CD4-positive, alpha-beta T cell (primary cell): ENCODE measurements around the gene TIMP3. TPM values are rescaled to one million over a fixed set of nuclear protein-coding genes. Genes with fewer than 3 reads are reported as not detected.

Experiments
- ATAC-seq: fragments of 200-7000 bp; cut with Tn5 transposase; one replicate; pipeline ENCODE4 v1.10.0; 2022; ENCODE audit warnings: mild to moderate bottlenecking; ENCODE audit not compliant: poor library complexity
- CTCF ChIA-PET: fragments of 350-600 bp; sonication (Branson Sonifier 250); formaldehyde crosslinking; loops from one replicate; lab custom pipeline; 2021; ENCODE audit warnings: antibody characterized with exemption, inconsistent platforms; lab: Charles Lee
- POLR2A ChIA-PET: fragments of 350-600 bp; sonication (Branson Sonifier 250); formaldehyde crosslinking; loops from one replicate; lab custom pipeline; 2021; ENCODE audit warnings: antibody characterized with exemption, inconsistent platforms; lab: Charles Lee
- DNase-seq, 14 experiments: peaks; one replicate each; pipeline ENCODE4 v3.0.0-alpha.2; 2013 to 2020; ENCODE audit warnings: mixed read lengths in 2 of 14
- H3K27ac ChIP-seq, 2 donors: one replicate each; pipeline versions ENCODE4 v1.5.1 to v1.7.0; 2013; ENCODE audit warnings: low read length in 2 of 2, low read depth in 1 of 2, mild to moderate bottlenecking in 1 of 2
- H3K27me3 ChIP-seq, 2 experiments: 1 replicate in 1 of 2; 2 replicates in 1 of 2; pipeline versions ENCODE4 v1.6.1 to v1.7.0; 2013; ENCODE audit warnings: low read length in 2 of 2, control low read depth in 1 of 2, mild to moderate bottlenecking in 1 of 2, moderate library complexity in 1 of 2; ENCODE audit not compliant: insufficient read depth in 2 of 2, control insufficient read depth in 1 of 2
- H3K36me3 ChIP-seq: one replicate; pipeline ENCODE4 v1.6.1; 2013; ENCODE audit warnings: low read length, control low read depth; ENCODE audit not compliant: insufficient read depth
- H3K4me1 ChIP-seq: one replicate; pipeline ENCODE4 v1.6.1; 2013; ENCODE audit warnings: low read length, control low read depth; ENCODE audit not compliant: insufficient read depth
- H3K4me3 ChIP-seq: one replicate; pipeline ENCODE4 v1.5.1; 2013; ENCODE audit warnings: mild to moderate bottlenecking, low read length, moderate library complexity
- H3K9me3 ChIP-seq, 2 experiments: 1 replicate in 1 of 2; 2 replicates in 1 of 2; pipeline versions ENCODE4 v1.6.1 to v1.7.0; 2013; ENCODE audit warnings: low read length in 2 of 2, mild to moderate bottlenecking in 2 of 2, control low read depth in 1 of 2, moderate library complexity in 1 of 2; ENCODE audit not compliant: control insufficient read depth in 1 of 2, insufficient read depth in 1 of 2
- H3K27ac Mint-ChIP-seq: one replicate; pipeline ENCODE4 v1.8.0; 2020; ENCODE audit warnings: mixed read lengths
- H3K27me3 Mint-ChIP-seq: one replicate; pipeline ENCODE4 v1.8.0; 2021; ENCODE audit warnings: mixed read lengths
- H3K36me3 Mint-ChIP-seq: one replicate; pipeline ENCODE4 v1.8.0; 2021; ENCODE audit warnings: low read depth, mixed read lengths
- H3K4me1 Mint-ChIP-seq: one replicate; pipeline ENCODE4 v1.8.0; 2021; ENCODE audit warnings: low read depth, mixed read lengths
- H3K4me3 Mint-ChIP-seq: one replicate; pipeline ENCODE4 v1.8.0; 2020; ENCODE audit warnings: mild to moderate bottlenecking, mixed read lengths
- H3K9me3 Mint-ChIP-seq: one replicate; pipeline ENCODE4 v1.8.0; 2020; ENCODE audit warnings: mixed read lengths
- intact Hi-C, 2 experiments: fragments of 100-400 bp; cut with DNase I in 1 of 2; cut with micrococcal nuclease in 1 of 2; formaldehyde crosslinking; loops; one replicate each; pipeline versions ENCODE4 v1.15.1 to v1.9.0; 2023 to 2025; cut with DNase I, micrococcal nuclease
- total RNA-seq, 174 experiments: library from RNA in 2 of 174; stranded (reverse) in 2 of 174; gene quantifications; one replicate each; pipeline ENCODE4 v1.2.3 and lab custom pipeline; 2021 to 2026
- TF ChIP-seq, protein P1 (sequence below): fragments of 200-600 bp; IDR thresholded peaks from one replicate; pipeline ENCODE4 v1.8.0; 2022; ENCODE audit warnings: antibody characterized with exemption, mild to moderate bottlenecking

Gene TIMP3
- total RNA-seq, 2 experiments from 2014 or later = 0.06 TPM; not detected in 1

GRCh38 chr22:32776802-32777201, 24.7 kb upstream of the TIMP3 start:
- Histone ChIP-seq H3K4me3 (no peak overlapping the region), H3K36me3 (no peaks in the 10 kb centered on the region), H3K9me3 (peaks cover 0 to 6% of the 10 kb centered on the region in 2 experiments), H3K27me3 (peaks cover 0 to 7% of the 10 kb centered on the region in 2 experiments), H3K27ac (no peak overlapping the region), H3K4me1 (no peaks in the 10 kb centered on the region)
- intact Hi-C loops = no loop called here
- ChIA-PET POLR2A (no interaction called here), CTCF (no interaction called here)
- Mint-ChIP-seq H3K4me1 (no peaks in the 10 kb centered on the region), H3K4me3 (no peak overlapping the region), H3K36me3 (no peaks in the 10 kb centered on the region), H3K27me3 (peaks cover 7% of the 10 kb centered on the region), H3K9me3 (no peaks in the 10 kb centered on the region), H3K27ac (no peak overlapping the region)
- ATAC-seq (no peak), DNase-seq (no peak)
- TF ChIP-seq, protein P1, sequence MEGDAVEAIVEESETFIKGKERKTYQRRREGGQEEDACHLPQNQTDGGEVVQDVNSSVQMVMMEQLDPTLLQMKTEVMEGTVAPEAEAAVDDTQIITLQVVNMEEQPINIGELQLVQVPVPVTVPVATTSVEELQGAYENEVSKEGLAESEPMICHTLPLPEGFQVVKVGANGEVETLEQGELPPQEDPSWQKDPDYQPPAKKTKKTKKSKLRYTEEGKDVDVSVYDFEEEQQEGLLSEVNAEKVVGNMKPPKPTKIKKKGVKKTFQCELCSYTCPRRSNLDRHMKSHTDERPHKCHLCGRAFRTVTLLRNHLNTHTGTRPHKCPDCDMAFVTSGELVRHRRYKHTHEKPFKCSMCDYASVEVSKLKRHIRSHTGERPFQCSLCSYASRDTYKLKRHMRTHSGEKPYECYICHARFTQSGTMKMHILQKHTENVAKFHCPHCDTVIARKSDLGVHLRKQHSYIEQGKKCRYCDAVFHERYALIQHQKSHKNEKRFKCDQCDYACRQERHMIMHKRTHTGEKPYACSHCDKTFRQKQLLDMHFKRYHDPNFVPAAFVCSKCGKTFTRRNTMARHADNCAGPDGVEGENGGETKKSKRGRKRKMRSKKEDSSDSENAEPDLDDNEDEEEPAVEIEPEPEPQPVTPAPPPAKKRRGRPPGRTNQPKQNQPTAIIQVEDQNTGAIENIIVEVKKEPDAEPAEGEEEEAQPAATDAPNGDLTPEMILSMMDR = no peak

DNA sequence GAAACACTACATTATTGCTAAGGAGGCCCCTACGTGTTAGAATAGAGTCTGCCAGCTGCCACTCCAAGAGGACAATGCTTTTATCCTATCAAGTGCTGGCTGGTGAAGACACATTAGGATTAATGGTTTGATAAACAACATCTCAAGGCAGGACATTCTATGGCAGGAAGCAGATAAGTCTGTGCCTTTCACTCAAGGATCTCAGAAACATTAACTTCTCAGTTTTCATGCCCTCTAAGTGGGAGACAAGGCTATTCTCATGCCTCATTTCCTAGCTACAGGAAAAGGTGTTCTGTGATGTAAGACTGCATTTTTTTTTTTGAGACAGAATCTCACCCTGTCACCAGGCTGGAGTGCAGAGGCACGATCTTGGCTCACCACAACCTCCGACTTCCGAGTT, 23.5 kb upstream of the TIMP3 start:
- ChIA-PET POLR2A (no interaction called here), CTCF (no interaction called here)
- Histone ChIP-seq H3K4me3 (no peak overlapping the region), H3K27ac (no peak overlapping the region), H3K27me3 (peaks cover 0 to 3% of the 10 kb centered on the region in 2 experiments), H3K9me3 (peaks cover 0 to 6% of the 10 kb centered on the region in 2 experiments), H3K36me3 (no peaks in the 10 kb centered on the region), H3K4me1 (no peaks in the 10 kb centered on the region)
- ATAC-seq = no peak
- Mint-ChIP-seq H3K4me1 (no peaks in the 10 kb centered on the region), H3K27ac (no peak overlapping the region), H3K36me3 (no peaks in the 10 kb centered on the region), H3K4me3 (no peak overlapping the region), H3K9me3 (no peaks in the 10 kb centered on the region), H3K27me3 (peaks cover 7% of the 10 kb centered on the region)
- TF ChIP-seq, protein P1 = no peak
- DNase-seq = no peak
- intact Hi-C loops = no loop called here

DNA sequence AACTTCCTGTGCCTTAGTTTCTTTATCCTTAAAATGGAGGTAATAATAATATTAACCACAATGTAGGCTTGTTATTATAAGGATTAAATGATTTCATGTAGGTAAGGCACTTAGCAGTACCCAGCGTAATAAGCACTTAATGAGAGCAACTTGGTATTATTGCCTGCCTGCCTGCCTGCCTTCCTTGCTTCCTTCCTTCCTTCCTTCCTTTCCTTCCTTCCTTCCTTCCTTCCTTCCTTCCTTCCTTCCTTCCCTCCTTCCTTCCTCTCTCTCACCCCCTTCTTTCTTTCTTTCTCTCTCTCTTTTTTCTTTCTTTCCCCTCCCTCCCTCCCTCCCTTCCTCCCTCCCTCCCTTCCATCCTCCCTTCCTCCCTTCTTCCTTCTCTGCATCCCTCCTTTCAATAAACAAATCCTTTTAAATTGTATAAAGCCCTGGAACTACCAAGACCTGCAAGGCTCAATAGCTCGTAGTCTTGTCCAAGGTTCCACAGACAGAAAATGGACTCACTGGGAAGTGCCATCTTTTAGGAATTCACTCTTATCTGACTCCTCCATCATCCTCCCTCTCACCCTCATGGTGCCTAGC, 20.7 kb upstream of the TIMP3 start:
- TF ChIP-seq, protein P1 = no peak
- Histone ChIP-seq H3K27me3 (no peaks in the 10 kb centered on the region), H3K4me3 (no peak overlapping the region), H3K4me1 (no peaks in the 10 kb centered on the region), H3K9me3 (no peaks in the 10 kb centered on the region), H3K27ac (no peak overlapping the region), H3K36me3 (no peaks in the 10 kb centered on the region)
- Mint-ChIP-seq H3K4me1 (no peaks in the 10 kb centered on the region), H3K27ac (no peak overlapping the region), H3K27me3 (no peaks in the 10 kb centered on the region), H3K9me3 (no peaks in the 10 kb centered on the region), H3K36me3 (no peaks in the 10 kb centered on the region), H3K4me3 (no peak overlapping the region)
- POLR2A ChIA-PET = no interaction called here
- ATAC-seq (no peak), DNase-seq (no peak)
- CTCF ChIA-PET = no interaction called here
- intact Hi-C loops = no loop called here
